Pons (tissue), 1 donor: Measurements from ENCODE around the gene IFITM1.

Source experiments
- DNase-seq: peaks from one replicate; pipeline ENCODE4 v3.0.0-alpha.2; 2016; ENCODE audit warnings: low spot score

IFITM1 gene

DNA sequence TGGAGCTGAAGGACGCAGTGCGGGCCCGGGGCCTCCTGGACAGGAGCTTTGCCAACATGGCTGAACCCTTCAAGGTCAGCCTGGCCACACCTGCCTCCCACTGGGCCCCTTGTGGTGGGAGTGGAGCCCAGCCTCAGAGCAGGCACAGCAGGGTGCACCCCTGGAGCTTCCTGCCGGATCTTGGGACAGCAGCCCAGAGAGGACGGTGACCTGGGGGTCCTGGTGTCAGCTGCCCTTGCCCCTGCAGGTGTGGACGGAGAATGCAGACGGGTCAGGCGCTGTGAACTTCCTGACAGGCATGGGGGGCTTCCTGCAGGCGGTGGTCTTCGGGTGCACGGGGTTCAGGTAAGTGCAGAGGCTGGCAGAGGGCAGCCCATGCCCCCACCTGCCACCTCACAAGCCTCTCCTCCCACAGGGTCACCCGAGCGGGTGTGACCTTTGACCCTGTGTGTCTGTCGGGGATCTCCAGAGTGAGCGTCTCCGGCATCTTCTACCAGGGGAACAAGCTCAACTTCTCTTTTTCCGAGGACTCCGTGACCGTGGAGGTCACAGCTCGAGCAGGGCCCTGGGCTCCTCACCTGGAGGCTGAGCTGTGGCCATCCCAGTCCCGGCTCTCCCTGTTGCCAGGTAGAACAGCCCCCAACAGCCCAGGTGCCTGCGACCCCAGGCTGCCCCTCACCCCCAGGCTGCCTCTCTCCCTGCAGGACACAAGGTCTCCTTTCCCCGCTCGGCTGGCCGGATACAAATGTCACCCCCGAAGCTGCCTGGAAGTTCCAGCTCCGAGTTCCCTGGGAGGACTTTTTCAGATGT, 19.8 kb upstream of the IFITM1 start:
- no peak for DNase-seq

DNA sequence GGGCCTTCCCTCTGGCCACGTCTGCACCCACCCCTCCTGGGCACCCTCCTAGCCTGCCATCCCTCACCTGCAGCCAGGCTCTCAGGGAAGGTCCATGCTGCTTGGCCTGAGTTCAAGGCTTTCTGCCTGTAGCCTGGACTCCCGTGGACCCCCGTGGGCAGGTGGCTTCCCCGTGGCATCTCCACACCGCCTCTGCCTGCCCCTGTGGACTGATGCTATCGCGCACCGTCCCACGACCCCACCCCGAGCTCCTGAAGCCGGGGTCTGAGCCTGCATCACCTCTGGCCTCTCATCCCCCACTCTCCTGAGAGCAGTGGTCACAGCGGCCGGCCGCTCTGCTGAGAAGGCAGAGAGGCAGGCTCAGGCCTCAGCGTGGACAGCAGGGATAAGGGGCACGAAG, 19.1 kb upstream of the IFITM1 start:
- DNase-seq, result no peak

DNA sequence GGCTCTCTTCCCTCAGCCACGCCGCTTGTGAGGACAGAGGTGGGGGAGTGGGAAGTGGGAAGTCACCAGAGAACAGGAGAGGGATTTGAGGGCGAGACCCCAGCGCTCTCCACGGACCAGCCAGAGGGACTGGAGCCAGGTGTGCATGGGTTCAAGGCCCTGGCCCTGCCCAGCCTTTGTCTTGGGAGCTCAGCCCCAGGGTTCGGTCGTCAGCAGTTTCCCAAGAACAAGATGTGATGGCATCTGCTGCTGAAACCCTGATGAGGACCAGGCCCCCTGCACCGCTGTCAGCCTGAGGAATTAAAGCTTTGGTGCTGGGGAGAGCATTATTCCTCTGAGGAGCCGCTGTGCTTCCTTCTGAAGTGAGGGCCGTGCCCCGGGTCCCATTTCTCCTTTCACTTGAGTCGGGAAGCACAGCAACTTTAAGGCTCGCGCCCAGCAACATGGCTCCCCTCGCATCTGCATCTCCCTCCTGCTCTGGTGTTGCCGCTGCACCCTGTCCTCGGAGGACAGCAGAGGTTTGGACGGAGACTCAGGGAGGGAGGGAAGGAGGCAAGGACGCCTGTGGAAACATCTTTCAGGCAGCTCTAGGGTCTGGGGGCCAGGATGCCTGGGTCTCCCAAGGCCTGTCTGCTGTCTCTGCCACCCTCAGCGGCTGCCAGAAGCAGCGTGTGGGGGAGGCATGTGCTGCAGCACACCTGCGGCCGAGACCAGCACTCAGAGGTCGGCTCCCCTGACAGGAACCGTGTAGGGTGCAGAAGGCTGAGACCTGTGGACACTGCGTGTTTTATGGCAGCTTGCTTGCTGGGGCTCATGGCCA, 18.3 kb upstream of the IFITM1 start:
- no peak for DNase-seq

DNA sequence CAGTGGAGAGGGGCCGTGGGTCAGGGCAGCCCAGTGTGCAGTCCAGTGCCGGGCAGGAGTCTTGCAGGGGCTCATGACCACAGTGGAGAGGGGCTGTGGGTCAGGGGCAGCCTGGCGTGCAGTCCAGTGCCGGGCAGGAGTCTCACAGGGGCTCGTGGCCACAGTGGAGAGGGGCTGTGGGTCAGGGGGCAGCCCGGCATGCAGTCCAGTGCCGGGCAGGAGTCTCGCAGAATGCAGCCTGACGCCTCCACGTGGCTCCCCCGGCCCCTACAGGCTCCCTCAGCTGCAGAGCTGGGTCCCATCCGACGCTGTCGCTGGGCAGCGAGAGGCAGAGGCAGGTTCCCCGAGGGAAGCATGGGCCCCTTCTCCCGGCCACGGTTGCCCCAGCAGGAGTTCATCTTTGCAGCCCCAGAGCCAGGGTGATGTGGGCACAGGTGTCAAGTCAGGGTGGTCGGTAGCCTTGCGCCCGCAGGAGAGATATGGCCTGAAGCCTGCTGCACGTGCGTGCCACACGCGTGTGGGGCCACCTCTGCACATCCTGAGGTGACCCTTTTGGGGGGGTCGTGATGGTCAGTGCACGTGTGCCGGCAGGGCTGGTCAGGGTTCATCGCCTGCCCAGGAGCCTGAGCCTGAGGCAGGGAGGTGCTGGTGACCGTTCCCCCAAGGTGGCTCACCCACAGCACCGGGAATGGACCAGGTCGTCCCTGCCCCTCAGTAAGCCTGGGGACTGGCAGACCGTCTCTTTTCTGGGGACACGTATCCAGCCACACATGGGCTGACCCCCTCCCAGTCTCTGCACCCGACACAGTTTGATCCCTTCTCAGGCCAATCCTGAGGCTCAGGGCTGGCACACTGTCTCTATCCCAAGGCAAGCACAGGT, 17.4 kb upstream of the IFITM1 start:
- no peak for DNase-seq

DNA sequence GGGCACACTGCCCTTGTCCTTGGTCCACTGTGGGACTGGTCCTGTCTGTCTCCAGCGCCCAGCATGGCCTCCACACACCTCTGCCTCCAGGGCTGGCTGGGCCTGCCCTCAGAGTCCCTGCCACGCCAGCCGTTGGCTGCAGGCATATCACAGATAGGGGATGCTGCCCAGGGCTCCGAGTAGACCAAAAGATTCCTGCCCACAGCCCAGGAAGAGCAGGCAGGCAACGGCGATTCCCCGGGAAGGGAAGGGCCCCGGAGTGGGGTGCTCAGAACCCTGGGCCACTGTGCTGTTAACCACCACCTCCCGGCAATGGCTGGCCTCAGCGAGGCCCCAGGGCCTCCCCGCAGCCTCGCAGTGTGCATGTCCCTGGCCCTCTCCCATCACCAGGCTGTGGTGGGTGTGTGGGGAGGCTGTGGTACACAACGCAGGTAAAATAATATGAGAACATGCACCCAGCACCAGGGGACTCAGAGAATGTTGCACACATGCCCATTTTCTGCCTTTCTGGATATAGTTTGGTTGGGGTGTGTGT, 16.7 kb upstream of the IFITM1 start:
- DNase-seq, result no peak

DNA sequence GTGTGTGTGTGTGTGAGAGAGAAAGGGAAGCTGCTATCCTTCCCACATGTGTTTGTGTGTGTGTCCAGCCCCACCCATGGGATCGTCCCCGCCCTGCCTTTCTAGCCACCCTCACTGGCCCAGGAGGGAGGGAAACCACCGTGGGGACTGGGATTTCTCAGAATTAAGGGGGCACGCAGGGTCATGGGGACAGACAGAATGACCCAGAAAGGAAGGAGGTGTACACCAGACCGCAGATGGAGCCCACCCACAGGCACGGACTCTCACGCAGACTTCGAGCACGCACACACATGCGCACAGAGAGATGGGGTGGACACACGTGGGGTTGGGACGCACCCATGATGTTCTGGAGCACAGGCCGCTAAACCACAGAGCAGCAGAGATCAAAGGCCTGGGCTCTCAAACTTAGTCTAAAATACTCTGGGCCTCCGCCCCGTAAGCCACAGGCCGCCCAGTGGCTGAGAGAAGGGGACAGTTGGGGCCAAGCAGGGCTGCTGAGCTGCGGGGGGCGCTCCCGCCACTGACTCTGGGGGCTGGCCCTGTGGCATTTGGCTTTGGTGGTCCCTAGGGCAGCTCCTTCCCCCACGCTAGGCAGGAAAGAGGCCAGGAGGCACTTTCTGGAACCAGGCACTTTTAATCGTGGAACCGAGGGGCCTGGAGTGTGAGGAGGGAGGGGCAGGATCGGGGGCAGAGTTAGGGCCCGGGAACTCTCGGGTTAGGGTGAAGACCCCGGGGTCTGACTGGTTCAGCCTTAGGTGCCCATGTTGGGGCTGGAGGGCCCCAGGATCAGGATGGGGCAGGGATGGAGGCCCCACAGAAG, 16.0 kb upstream of the IFITM1 start:
- DNase-seq, result no peak

DNA sequence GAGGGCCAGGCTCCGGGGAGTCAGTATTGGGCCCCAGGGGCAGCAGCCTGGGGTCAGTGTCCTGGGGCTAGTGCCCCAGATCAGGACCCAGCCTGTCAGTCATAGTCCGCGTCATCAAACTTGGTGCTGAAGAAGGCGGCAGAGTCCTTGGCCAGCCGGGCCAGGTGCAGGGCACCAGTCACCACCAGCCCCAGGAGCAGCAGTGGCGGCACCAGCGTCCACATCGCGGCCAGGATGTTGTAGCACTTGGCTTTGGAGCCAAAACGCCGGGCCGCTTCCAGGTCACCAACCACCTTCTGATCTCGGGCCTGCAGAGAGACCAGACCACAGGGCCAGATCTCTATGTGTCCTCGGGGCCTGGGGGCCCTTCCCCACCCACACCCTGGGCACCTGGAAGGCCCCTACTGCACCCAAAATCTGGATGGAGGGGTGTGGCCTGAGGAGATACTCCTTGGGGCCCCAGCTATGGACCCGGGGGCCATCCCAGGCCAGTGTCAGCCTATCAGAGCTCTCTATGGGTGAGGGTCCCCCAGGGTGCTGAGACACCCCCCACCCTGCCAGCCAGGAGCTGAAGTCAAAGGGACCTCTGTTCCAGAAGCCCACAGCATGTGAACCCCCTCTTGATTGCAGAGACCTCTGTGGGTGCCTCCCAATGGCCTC, 15.3 kb upstream of the IFITM1 start:
- DNase-seq, result no peak

DNA sequence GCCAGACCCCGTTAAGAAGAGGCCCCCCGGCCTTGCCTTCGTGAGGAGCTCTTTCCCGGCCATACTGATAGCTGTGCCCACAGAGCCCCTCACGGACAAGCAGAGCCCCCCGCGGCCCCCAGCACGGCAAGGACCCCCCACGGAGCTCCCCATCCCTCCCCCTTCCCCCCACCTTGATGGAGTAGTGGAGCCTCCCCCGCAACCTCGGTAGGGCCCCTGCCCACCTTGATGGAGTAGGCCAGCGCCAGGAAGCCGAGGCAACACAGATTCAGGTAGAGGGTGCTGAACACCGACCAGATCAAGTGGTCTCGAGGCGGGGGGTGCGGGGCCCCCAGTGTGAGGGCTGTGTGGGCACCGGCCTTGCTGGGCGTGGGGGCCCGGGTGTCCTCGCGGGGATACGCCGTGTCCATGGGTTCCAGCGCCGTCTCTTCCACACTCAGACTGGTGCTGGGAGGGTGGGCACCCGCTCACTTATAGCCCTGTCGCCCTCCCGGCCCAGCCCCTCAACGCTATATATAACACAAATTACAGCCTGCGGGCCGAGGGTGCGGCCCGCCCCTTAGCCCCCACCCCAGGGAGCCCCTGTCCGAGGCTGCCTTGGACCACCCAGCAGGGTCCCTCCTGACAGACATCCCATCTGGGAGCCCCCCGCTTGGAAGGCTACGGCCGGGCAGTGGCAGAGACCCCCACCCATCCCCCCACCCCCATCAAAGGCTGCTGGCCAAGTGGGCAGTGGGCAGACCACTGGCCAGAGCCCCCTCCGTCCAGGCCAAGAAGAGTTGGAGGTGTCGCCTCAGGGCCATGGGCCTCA, 14.6 kb upstream of the IFITM1 start, which contains the start of gene IFITM5:
Gene IFITM5, minus strand, starts transcription at position 446 of the 811 bp plus-strand sequence. Its CDS starts 36 bp downstream, at position 410.
- DNase-seq, result no peak

DNA sequence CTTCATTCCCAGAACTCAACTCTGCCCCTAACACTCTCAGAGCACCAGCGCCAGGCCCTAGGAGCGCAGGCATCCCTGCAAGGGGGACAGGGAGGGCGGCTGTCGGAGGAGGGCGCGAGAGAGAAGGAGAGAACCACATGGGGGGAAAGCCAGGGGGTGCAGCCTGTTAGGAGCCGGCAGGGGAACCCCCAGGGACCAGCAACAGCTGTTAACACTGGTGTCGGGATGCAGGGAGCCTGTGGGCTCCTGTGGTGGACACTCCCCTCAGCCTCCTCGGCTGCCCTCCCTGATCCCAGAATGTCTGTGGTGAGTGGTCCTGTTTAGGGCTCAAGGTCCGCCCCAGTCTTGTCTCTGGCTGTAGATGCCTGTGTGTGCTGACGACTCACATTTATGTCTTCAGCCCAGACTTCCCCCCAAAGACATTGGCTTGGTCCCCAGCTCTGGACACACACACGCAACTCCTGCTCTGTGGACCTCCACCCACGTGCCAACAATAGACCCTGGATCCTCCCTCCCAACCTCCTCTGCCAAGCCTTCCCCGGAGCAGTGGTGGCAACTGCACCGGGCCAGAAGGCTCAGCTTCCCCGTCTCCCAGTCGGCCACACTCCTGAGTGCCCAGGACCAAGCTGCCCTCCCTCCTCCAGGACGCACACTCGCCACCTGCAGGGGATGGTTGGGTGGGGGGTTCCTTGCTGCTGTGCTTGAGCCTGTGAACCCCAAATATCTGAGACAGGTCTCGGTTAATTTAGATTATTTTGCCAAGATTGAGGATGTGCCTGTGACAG, 13.7 kb upstream of the IFITM1 start:
- DNase-seq, result no peak

DNA sequence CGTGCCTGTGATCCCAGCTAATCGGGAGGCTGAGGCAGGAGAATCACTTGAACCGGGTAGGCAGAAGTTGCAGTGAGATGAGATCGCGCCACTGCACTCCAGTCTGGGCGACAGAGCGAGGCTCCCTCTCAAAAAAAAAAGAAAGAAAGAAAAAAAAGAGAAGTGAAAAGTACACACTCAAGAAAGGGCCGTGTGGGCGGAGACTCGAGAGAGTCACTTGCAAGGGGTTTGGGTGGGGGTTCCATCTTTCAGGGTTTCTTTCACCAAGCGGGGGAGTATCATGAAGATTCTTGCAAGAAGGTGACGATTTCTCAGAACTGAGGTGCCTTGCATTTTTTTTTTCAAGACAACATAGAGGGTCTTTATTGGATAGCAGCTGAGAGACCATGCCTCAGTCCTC, 10.5 kb upstream of the IFITM1 start:
- DNase-seq, result no peak

DNA sequence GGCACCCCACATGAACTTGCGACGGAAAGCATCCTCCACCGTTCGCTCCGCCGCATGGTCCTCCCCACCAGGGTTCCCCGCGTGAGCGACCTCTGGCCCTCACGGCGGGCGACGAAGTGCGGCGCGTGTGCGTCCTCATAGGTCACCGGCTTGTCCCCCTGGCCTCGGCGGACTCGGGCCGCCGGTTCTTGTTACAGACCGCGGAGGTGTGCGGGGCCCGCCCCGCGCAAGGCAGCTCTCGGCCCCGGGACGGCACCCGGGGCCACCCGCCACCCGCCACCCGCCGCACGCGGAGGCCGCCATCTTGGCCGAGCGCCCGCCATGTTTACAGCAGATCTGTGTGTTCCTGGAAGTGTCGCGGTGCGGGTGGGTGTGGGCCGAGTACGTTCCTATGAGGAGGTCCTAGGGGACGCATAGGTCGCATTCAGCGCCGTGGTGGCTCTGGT, 9.8 kb upstream of the IFITM1 start:
- DNase-seq, result no peak

DNA sequence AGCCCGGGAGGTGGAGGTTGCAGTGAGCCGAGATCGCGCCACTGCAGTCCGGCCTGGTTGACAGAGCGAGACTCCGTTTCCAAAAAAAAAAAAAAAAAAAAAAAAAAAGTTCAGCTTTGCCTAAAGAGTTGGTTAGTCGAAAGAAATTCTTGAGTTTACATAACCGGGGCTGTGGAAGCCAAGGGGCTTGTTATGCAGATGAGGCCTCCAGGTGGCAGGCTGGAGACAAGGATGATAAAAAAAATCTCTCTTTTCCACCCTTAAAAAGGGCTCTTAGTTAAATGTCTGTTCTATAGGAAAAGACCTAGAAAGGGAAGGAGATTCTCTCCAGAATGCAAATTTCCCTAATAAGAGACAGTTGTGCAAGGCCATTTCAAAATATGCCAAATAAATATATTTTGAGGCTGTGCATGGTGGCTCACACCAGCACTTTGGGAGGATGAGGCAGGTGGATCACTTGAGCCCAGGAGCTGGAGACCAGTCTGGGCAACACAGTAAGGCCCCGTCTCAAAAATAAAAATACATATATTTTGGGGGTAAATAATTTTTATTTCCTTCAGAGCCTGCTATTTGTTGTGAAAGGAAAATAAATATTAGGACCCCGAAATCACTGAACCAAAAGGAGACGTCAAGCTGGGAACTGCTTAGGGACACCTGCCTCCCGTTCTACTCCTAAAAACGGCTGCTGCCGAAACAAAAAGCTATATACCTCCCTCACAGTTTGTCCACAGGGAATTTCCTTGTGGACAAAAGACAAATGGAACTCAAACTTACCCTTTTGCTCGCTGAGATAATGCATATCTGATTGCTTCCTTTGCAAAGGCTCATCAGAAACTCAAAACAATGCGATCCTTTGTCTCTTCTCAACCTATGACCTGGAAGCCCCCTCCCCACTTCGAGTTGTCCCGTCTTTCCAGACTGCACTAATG, 8.7 kb upstream of the IFITM1 start:
- peak; percentile 45 for DNase-seq

DNA sequence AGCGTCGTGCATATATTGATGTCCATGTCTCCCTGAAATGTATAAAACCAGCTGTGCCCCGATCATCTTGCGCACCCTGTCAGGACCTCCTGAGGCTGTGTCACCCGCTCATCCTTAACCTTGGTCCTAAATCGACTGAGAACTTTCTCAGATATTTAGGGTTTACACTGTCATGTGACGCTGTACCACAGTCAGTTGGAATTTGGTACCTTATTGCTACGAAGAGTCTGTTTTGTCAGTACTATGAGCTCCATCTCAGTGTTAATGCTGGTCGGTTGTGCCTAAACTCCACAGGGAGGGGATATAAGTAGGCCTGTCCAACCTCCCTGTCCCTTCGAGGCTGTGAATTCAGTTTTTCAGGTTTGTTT, 8.0 kb upstream of the IFITM1 start:
- no peak for DNase-seq

DNA sequence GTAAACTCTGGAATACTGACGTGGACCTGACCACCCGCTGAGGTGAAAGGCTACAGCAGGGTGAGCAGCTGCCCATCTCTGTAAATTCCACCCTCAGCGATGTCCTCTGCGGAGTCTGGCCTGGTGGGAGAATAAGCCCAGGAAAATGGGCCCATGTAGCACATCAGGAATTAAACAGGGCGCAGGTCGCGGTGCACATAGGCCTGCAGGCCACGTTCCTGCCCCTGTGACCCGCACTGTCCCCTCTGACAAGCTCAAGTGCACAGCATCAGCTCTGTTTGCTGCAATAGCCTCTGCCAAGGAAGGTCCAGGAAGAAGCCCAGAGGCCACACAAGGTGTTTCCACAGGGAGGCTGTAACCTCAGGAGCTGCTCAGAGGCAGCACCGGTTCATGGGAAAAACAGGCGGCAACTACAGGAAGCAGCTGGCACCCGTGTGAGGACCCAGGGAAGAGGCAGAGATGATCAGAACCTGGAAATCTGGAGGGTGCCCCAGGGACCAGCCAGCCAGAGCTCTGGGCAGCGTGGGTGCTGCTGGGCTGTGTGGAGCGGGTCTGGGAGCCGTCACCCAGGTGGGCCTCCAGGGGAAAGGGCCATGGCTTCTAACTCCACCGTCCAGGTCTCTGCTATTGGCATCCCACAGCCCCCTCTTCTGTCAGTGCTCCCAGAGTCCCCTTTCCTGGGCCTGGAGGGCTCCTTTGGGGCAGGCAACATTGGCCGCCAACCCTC, 7.0 kb upstream of the IFITM1 start:
- no peak for DNase-seq

DNA sequence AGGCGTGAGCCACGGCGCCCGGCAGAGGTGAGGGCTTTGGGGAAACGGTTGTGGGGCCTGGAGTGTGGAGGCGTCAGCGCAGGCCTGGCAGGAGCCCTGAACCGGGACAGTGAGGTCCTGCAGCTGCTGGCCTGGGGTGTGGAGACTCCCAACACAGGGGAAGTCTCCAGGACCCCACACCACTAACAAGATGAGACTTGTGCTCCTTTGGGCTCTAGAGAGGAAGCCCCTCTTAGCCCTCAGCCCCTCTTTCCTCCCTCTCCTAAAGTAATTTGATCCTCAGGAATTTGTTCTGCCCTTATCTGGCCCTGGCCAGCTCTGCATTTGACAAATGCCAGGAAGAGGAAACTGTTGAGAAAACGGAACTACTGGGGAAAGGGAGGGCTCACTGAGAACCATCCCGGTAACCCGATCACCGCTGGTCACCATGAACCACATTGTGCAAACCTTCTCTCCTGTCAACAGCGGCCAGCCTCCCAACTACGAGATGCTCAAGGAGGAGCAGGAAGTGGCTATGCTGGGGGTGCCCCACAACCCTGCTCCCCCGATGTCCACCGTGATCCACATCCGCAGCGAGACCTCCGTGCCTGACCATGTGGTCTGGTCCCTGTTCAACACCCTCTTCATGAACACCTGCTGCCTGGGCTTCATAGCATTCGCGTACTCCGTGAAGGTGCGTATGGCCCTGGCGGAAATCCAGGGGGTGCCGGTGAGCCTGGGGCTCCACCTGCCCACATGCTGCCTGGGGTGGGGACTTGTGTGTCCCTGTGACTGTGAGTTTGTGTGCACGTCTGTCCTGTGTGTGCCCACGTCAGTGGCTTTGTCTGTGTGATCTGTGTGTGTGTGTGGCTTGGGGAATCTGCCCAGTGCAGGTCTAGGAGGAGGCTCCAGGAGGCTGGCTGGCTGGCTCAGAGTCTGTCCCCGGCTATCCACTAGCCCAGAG, 5.8 kb upstream of the IFITM1 start, which contains the start of gene IFITM2:
Gene IFITM2, plus strand, starts transcription at position 51 of the 943 bp plus-strand sequence. Its CDS starts 377 bp downstream, at position 428.
- peak; percentile 47 for DNase-seq
